ENCODE results near the gene APLN. TPM values are rescaled to one million over a fixed set of nuclear protein-coding genes. Genes with fewer than 3 reads are reported as not detected.

APLN gene
- total and polyA plus RNA-seq, 2 of the 13 experiments (the other 11 are each of a cell fraction or from before 2014, with no cell fraction given): 0.02 to 0.17 TPM

- intact Hi-C loops (cut with micrococcal nuclease; ENCODE audit: unreplicated experiment) (no loop called here), in situ Hi-C loops (cut with HindIII; ENCODE audit: extremely low pct_ligation_motif_present, low pct_unique_long_range_greater_than_20kb) (no loop called here)
- H3K27ac ChIP-seq (ENCODE audit: extremely low read length, insufficient read depth, low read length): no peak overlapping the region
- POLR2A ChIA-PET: no interaction called here
- WGBS (ENCODE audit: low lambda C conversion rate): 0% methylated on average over 2 of the region's 2 CpGs
- DNase-seq (ENCODE audit: low spot score) (no peak), FAIRE-seq (no peak), ATAC-seq (no peak)
- peaks cover 11% of the 10 kb centered on the region for H3K4me1 ChIP-seq (ENCODE audit: insufficient read depth, low read length)
- H3K9me3 ChIP-seq (ENCODE audit: low read length): no peaks in the 10 kb centered on the region
- H3K27me3 ChIP-seq (ENCODE audit: control insufficient read depth in 1 of 2, insufficient read depth in 2 of 2, low read length in 2 of 2): no peaks in the 10 kb centered on the region
- H2AFZ ChIP-seq (ENCODE audit: low read length): no peak overlapping the region
- TF ChIP-seq ZNF710 (CRISPR knock-in tag; IDR thresholded peaks at IDR 0.05; ENCODE audit: borderline replicate concordance): no peak
- peak; percentile 56; the same call in 1 of the 2 replicates for TF ChIP-seq ZSCAN25 (CRISPR knock-in tag; IDR thresholded peaks at IDR 0.05)
- TF ChIP-seq FOXJ3 (CRISPR knock-in tag; IDR thresholded peaks at IDR 0.05; ENCODE audit: borderline replicate concordance): no peak
- TF ChIP-seq ERF (CRISPR knock-in tag; IDR thresholded peaks at IDR 0.05): no peak
- no peak for TF ChIP-seq SP1 (IDR thresholded peaks at IDR 0.05)
- TF ChIP-seq SP1 (CRISPR knock-in tag; IDR thresholded peaks at IDR 0.05): no peak
- BruUV-seq (replicated peaks): no TSS peak
- H3K79me2 ChIP-seq (ENCODE audit: insufficient read depth, low read length): no peaks in the 10 kb centered on the region
- no peak overlapping the region for H3K4me2 ChIP-seq (ENCODE audit: low read depth, low read length)
- H3K36me3 ChIP-seq (replicated peaks in 1 of 2; ENCODE audit: control insufficient read depth in 1 of 2, insufficient read depth in 2 of 2, low read length in 2 of 2): no peaks in the 10 kb centered on the region
- H4K20me1 ChIP-seq (ENCODE audit: insufficient read depth, low read length): no peaks in the 10 kb centered on the region
- H3K4me3 ChIP-seq (replicated peaks in 1 of 3; ENCODE audit: insufficient read depth in 1 of 3, low read depth in 2 of 3, low read length in 3 of 3): no peak overlapping the region
- CTCF ChIA-PET (ENCODE audit: low intra/inter-chr PET ratio, low total read pairs): no interaction called here
- H3K9ac ChIP-seq (ENCODE audit: insufficient read depth, low read depth, low read length): no peak overlapping the region
These were observed 31.7 kb upstream of the APLN start for GRCh38 chrX:129686422-129686948.

GRCh38 chrX:129682979-129683378 lies 28.2 kb upstream of the APLN start:
- intact Hi-C loops (cut with micrococcal nuclease; ENCODE audit: unreplicated experiment): no loop called here
- Histone ChIP-seq H4K20me1 (ENCODE audit: insufficient read depth, low read length) (no peaks in the 10 kb centered on the region), H3K79me2 (ENCODE audit: insufficient read depth, low read length) (no peaks in the 10 kb centered on the region), H3K27me3 (ENCODE audit: control insufficient read depth in 1 of 2, insufficient read depth in 2 of 2, low read length in 2 of 2) (no peaks in the 10 kb centered on the region), H3K9ac (ENCODE audit: insufficient read depth, low read depth, low read length) (no peak overlapping the region), H3K36me3 (replicated peaks in 1 of 2; ENCODE audit: control insufficient read depth in 1 of 2, insufficient read depth in 2 of 2, low read length in 2 of 2) (no peaks in the 10 kb centered on the region), H3K9me3 (ENCODE audit: low read length) (no peaks in the 10 kb centered on the region), H2AFZ (ENCODE audit: low read length) (no peak overlapping the region), H3K27ac (ENCODE audit: extremely low read length, insufficient read depth, low read length) (no peak overlapping the region), H3K4me3 (replicated peaks in 1 of 3; ENCODE audit: insufficient read depth in 1 of 3, low read depth in 2 of 3, low read length in 3 of 3) (no peak overlapping the region), H3K4me2 (ENCODE audit: low read depth, low read length) (no peak overlapping the region), H3K4me1 (ENCODE audit: insufficient read depth, low read length) (peaks cover 11% of the 10 kb centered on the region)
- ATAC-seq (no peak), FAIRE-seq (no peak), DNase-seq (ENCODE audit: low spot score) (no peak)
- POLR2A ChIA-PET: no interaction called here
- no TSS peak for BruUV-seq (replicated peaks)
- in situ Hi-C loops (cut with HindIII; ENCODE audit: extremely low pct_ligation_motif_present, low pct_unique_long_range_greater_than_20kb): no loop called here
- WGBS (ENCODE audit: low lambda C conversion rate): no CpG with 5 or more reads among the region's 1 CpG
- CTCF ChIA-PET (ENCODE audit: low intra/inter-chr PET ratio, low total read pairs): no interaction called here
- TF ChIP-seq, protein P1, sequence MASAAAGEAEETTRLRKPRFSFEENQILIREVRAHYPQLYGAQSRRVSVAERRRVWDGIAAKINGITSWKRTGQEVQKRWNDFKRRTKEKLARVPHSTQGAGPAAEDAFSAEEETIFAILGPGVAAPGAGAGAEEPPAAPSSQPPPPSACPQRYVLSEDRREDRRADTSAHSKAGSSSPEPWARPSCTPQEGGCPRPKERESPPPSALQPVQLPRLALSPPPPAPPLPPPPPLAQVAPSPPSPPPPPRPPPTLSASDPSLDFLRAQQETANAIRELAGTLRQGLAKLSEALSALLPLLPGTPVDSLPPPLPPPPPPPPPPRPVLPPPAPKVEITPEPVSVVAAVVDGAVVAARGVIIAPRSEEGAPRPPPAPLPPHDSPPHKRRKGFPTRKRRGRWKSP (CRISPR knock-in tag; IDR thresholded peaks at IDR 0.05): no peak
- TF ChIP-seq TRAFD1 (CRISPR knock-in tag; IDR thresholded peaks at IDR 0.05; ENCODE audit: borderline replicate concordance): no peak
- TF ChIP-seq ISL2 (CRISPR knock-in tag; IDR thresholded peaks at IDR 0.05): no peak
- no peak for TF ChIP-seq ZFP41 (CRISPR knock-in tag; IDR thresholded peaks at IDR 0.05; ENCODE audit: borderline replicate concordance)
- TF ChIP-seq CCDC6 (CRISPR knock-in tag; IDR thresholded peaks at IDR 0.05): no peak
- TF ChIP-seq, protein P2, sequence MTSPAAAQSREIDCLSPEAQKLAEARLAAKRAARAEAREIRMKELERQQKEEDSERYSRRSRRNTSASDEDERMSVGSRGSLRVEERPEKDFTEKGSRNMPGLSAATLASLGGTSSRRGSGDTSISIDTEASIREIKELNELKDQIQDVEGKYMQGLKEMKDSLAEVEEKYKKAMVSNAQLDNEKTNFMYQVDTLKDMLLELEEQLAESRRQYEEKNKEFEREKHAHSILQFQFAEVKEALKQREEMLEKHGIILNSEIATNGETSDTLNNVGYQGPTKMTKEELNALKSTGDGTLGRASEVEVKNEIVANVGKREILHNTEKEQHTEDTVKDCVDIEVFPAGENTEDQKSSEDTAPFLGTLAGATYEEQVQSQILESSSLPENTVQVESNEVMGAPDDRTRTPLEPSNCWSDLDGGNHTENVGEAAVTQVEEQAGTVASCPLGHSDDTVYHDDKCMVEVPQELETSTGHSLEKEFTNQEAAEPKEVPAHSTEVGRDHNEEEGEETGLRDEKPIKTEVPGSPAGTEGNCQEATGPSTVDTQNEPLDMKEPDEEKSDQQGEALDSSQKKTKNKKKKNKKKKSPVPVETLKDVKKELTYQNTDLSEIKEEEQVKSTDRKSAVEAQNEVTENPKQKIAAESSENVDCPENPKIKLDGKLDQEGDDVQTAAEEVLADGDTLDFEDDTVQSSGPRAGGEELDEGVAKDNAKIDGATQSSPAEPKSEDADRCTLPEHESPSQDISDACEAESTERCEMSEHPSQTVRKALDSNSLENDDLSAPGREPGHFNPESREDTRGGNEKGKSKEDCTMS (CRISPR knock-in tag; conservative IDR thresholded peaks at IDR 0.05): no peak
